ENCODE measurements around the gene SV2A.
"Not testable (repeated sequence)": the region's sequence is repeated elsewhere in the genome, so short reads cannot be mapped to it uniquely, and the experiment has no call there.

The SV2A gene

GRCh38 chr1:149860684-149861496, 56.8 kb downstream of the SV2A start:
- H3K27me3 ChIP-seq (ENCODE audit: control insufficient read depth in 1 of 2, insufficient read depth in 1 of 2, low read length in 2 of 2); H3K36me3 ChIP-seq (ENCODE audit: control insufficient read depth in 1 of 2, insufficient read depth in 2 of 2, low read depth in 1 of 2, low read length in 2 of 2); H3K4me2 ChIP-seq (ENCODE audit: low read length, poor library complexity, severe bottlenecking); H3K79me1 ChIP-seq (replicated peaks; ENCODE audit: low read length, poor library complexity, severe bottlenecking); H2BK120ac ChIP-seq (ENCODE audit: low read depth, low read length); H3K9ac ChIP-seq (ENCODE audit: low read length); H3K23ac ChIP-seq (ENCODE audit: low read length in 2 of 2); H2BK12ac ChIP-seq (ENCODE audit: low read length in 2 of 2); H4K91ac ChIP-seq (ENCODE audit: low read length); H3K9me3 ChIP-seq (ENCODE audit: control insufficient read depth, low read length); H3K14ac ChIP-seq (ENCODE audit: low read length in 2 of 2); DNase-seq; H3K4me1 ChIP-seq (ENCODE audit: control insufficient read depth, insufficient read depth, low read depth, low read length); H3K18ac ChIP-seq (ENCODE audit: low read depth in 1 of 2, low read length in 2 of 2); H2AK5ac ChIP-seq (ENCODE audit: low read length, severe bottlenecking); H2BK5ac ChIP-seq (ENCODE audit: low read depth, low read length, poor library complexity, severe bottlenecking); H3K27ac ChIP-seq (ENCODE audit: low read length, poor library complexity, severe bottlenecking); H3K4me3 ChIP-seq (ENCODE audit: insufficient read depth in 1 of 2, low read depth in 1 of 2, low read length in 2 of 2); H4K8ac ChIP-seq (ENCODE audit: low read length); H2AFZ ChIP-seq (ENCODE audit: low read depth, low read length); H3K4ac ChIP-seq (ENCODE audit: low read depth in 1 of 2, low read length in 2 of 2); H2BK15ac ChIP-seq (ENCODE audit: low read depth, poor library complexity, severe bottlenecking): not testable (repeated sequence)
- no CpG with 5 or more reads among the region's 55 CpGs for WGBS

- not testable (repeated sequence) for H2BK12ac ChIP-seq (ENCODE audit: low read length in 2 of 2); H3K23ac ChIP-seq (ENCODE audit: low read length in 2 of 2); H3K4me2 ChIP-seq (ENCODE audit: low read length, poor library complexity, severe bottlenecking); H3K9ac ChIP-seq (ENCODE audit: low read length); H3K27ac ChIP-seq (ENCODE audit: low read length, poor library complexity, severe bottlenecking); H2BK15ac ChIP-seq (ENCODE audit: low read depth, poor library complexity, severe bottlenecking); H2AK5ac ChIP-seq (ENCODE audit: low read length, severe bottlenecking); H3K18ac ChIP-seq (ENCODE audit: low read depth in 1 of 2, low read length in 2 of 2); H2BK120ac ChIP-seq (ENCODE audit: low read depth, low read length); H3K4me1 ChIP-seq (ENCODE audit: control insufficient read depth, insufficient read depth, low read depth, low read length); DNase-seq; H2AFZ ChIP-seq (ENCODE audit: low read depth, low read length); H3K4me3 ChIP-seq (ENCODE audit: insufficient read depth in 1 of 2, low read depth in 1 of 2, low read length in 2 of 2); H3K27me3 ChIP-seq (ENCODE audit: control insufficient read depth in 1 of 2, insufficient read depth in 1 of 2, low read length in 2 of 2); H4K8ac ChIP-seq (ENCODE audit: low read length); H3K4ac ChIP-seq (ENCODE audit: low read depth in 1 of 2, low read length in 2 of 2); H2BK5ac ChIP-seq (ENCODE audit: low read depth, low read length, poor library complexity, severe bottlenecking); H3K36me3 ChIP-seq (ENCODE audit: control insufficient read depth in 1 of 2, insufficient read depth in 2 of 2, low read depth in 1 of 2, low read length in 2 of 2); H3K14ac ChIP-seq (ENCODE audit: low read length in 2 of 2); H3K79me1 ChIP-seq (replicated peaks; ENCODE audit: low read length, poor library complexity, severe bottlenecking); H3K9me3 ChIP-seq (ENCODE audit: control insufficient read depth, low read length); H4K91ac ChIP-seq (ENCODE audit: low read length)
- no CpG with 5 or more reads among the region's 15 CpGs for WGBS
Measured at GRCh38 chr1:149860271-149860670, 57.4 kb downstream of the SV2A start.
